ENCODE measurements around the gene POLDIP3.

Gene POLDIP3, protein sequence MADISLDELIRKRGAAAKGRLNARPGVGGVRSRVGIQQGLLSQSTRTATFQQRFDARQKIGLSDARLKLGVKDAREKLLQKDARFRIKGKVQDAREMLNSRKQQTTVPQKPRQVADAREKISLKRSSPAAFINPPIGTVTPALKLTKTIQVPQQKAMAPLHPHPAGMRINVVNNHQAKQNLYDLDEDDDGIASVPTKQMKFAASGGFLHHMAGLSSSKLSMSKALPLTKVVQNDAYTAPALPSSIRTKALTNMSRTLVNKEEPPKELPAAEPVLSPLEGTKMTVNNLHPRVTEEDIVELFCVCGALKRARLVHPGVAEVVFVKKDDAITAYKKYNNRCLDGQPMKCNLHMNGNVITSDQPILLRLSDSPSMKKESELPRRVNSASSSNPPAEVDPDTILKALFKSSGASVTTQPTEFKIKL

DNA sequence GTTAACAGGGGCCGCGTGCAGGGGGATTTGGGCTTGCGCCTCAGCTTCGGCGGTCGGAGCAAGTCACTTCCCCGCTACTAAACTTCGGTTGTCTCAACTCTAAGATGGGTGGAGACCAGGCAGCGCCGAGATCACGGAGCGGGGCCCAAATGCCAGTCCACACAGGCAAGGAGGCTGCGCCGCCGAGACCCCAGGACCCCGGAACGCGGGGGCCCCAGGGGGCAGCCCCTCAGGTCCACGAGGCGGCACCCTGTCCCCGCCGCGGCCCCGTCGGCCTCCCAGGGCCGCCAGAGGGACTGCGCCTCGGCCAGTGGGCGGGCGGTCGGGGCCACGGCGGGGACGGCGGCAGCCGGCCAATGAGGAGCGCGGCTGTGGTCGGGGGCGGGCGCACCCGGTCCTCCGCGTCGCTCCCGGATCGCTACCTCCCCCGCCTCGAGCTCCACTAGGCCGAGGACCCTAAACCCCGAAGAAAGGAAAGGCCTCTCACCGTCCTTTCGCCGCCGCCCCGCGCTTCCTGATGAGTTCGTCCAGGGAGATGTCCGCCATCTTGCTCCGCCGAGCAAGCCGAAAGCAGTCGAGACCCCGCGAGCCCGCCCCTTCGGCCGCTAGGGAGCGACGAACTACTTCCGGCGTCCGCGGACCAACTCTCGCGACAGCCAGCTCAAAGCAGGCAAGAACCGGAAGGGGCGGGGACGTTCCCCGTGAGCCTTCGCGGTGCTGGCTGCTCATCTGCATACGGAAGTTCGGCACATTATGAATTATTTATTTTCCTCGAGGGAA is at the start of gene POLDIP3:
Gene POLDIP3, minus strand, starts transcription at position 572 of the 780 bp plus-strand sequence. Its CDS starts 26 bp downstream, at position 546.
- peak; percentile 99 for DNase-seq (ENCODE audit: low read depth)

DNA sequence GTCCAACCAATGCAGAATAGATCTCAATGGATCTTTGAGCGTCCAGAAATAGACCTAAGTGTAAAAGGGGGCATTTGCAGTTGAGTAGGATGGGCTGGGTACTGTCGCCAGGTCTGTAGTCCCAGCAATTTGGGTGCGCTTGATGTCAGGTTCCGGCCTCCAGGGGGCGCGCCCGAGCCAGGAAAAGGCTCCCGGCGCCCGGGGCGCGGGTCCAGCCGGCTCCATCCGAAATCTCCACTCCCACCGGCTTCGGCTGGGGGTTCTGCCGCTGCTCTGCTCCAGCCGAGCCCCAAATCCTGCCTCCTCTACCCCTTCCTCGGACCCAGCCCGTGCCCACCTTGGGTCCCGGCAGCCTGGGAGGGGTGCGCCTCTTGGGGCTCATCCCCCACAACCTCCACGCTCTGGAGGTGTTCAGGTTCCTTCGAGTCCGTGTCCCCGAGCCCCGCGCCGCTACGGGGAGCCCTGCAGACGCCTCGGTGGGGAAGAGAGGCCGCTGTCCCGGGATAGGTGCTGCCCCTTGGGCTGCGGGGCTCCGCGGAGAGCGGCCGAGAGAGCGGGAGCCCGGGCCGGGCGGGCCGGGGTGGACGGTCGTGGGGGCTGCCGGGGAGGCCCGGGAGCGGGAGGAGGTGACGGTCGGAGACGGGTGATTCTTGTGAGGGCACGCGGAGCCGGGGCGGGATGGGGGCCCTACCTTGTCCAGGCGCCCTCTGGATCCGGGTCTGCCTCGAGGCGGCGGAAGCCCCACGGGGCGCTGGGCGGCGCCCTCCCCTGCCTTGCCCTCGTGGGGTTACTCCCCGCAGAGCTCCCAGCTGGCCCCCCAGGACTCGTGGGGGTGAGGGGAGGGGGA is 47.5 kb upstream of the POLDIP3 start:
- DNase-seq (ENCODE audit: low read depth) = no peak

DNA sequence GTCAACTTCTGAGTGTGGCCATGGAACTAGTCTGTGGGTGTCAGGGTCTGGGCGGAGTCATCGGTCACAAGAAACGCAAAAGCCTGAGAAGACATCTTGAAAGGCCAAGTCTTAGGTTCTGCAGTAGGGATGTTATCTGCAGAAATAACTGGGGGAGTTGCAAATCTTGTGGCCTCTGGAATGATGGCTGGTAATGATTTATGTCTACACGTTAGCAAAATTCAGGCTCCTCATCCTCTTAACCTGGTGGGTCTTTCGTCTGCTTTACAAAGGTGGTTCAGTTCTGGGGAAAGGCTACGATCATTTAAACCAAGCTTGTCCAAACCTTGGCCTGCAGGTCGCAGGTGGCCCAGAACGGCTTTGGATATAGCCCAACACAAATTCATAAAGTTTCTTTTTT is 41.9 kb upstream of the POLDIP3 start:
- no peak for DNase-seq (ENCODE audit: low read depth)

DNA sequence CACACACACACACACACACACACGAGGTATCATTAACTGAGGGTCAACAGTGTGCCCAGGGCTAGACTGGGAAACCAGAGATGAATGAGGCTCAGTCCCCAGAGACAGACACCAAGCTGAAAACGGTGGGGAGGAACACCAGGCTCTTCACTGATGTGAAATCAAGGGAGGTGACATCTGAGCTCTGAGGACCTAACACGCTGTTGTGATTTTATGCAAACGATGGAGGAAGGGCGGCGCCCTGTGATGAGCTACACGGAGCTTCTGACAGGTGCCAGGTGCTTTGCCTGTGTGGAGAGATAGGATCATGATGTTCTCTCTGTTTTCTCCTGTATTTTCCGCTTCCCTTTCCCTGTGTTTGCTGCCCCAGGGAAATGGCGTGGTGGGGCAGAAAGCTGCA is 41.0 kb upstream of the POLDIP3 start:
- no peak for DNase-seq (ENCODE audit: low read depth)

DNA sequence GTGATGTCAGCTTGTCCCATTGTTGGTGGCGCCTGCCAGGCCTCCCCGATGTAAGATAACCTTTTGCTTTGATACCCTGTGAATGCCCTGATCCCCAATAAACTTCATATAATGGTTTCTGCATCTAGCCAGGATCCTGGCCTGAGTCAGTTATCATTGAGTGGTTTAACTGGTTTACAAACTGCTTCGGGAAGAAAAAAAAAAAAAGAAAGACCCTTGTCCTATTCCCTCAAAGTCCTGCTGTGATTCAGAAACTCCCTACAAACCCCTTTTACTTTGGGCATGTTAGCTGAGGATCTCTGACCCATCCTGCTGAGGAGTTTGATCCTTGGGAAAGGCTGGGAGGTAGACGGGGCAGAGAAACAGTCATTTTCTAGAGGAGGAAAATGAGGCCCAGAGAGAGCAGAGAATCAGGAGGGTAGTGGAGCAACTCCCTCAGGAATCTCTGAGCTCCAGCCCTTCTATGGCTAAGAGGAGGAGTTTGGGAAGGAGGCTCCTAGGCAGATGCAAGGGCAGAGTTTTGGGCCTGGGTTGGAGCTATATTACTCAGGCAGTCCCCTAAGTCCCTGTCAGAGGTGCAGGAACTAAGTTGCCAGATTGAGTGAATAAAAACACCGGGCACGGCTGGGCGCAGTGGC is 39.9 kb upstream of the POLDIP3 start:
- DNase-seq (ENCODE audit: low read depth) = no peak

DNA sequence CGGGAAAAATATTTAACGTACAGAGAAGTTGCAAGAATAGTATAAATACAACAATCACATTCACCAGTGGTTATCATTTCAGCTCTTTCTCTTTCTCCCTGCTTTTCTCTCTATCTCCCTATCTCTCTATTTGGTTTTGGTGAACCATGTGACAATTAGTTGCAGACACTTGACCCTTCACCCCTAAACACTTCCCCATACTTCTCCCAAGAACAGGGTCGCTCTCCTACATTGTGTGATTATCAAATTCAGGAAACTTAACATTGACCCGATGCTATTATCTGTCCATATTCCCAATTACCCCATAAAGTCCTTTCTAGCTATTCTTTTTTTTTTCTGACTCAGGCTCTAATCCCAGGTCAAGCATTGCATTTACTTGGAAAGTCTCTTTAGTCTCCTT is 39.3 kb upstream of the POLDIP3 start:
- no peak for DNase-seq (ENCODE audit: low read depth)

DNA sequence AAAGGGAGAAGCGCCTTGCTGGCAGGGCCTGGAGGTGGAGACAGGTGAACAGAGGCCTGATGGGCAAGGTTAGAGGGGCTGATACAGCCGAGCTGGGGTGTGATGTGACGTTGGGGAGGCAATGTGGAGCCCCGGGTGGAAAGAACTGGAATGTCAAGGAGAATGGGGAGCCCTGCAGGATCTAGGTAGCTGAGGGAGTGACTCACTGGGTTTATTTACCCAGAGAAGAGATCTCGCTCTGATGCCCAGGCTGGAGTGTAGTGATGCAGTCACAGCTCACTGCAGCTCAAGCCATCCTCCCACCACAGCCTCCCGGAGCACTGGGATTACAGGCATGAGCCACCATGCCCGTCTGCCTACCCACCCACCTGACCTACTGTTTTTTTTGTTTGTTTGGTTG is 36.5 kb upstream of the POLDIP3 start:
- no peak for DNase-seq (ENCODE audit: low read depth)

DNA sequence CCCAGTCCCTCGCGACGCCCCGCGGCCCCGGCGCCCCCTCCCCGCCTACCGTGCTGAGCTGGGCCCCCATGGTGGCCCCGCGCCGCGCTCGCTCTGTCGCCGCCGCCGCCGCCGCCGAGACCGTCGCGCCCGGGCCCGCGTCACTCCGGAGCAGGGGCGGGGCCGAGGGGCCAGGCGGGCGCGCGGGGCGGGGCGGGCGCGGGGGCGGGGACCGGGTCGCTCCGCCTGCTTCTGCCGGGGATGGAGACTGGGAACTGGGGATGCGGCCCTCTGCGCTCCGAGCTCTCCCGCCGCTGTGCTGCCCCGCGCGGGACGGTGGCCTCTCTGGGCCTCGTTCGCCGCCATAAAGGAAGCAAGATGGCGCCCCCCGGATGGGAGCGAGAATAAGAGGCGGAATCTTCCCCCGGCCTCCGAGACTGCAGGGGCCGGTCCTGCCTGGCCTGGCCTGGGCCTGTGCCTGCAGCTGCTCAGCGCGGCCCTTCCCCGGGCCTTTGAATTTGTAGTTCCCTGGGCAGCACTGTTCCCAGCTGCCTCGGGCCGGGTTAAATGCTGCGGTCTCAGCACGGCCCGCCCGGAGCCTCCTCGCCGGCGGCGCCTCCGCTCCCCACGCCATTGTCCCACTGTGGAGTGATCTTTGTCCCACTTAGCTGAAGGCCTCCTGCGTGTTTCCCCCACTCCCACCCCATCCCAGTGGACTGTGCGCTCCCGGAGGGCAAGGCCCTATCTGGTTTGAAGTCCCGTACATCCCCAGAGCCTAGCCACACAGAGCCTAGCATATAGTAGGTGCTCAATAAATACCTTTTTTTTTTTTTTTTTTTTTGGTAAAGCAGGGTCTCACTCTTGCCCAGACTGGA is 34.8 kb upstream of the POLDIP3 start, which contains the start of gene CYB5R3:
Gene CYB5R3, minus strand, starts transcription at position 147 of the 854 bp plus-strand sequence. Its CDS starts 77 bp downstream, at position 70.
- DNase-seq (ENCODE audit: low read depth) = peak; percentile 57

DNA sequence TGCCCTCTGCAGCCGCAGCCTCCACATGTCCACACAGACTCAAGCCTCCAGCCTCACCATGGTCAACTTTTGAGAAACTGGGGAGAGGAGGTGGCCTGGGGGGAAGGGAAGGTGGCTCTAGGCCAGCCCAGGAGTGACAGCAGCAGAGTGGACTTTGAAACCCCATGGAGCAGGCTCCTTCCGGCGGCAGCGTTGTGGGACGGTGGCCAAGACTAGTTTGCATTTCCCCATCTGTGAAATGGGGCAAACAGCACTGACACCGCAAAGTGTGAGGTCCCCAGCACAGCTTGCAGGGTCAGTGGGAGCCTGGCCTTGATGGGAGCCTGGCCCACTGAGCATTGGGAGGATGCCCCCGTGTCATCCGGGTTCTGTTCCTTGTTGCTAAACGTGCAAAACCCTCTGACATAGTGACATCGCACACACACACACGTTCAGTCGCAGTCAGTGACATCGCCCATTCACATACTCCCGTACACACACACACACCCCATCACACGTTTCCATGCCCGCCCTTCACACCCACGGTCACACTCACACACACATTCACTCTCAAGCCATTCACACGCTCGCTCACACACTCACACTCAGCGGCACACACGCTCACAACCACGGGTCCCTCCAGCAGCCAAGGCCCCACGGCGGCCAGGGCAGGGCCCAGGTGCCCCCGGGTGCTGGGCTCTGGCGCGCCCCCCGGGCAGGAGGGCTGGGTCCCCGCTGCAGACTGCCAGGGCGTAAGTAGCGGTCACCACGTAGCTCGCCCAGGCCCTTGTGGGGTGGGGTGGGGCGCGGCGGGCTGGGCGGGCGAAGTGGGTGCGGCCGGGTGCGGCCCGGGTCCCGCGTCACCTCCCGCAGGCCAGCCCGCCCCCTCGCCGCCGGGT is 33.9 kb upstream of the POLDIP3 start:
- no peak for DNase-seq (ENCODE audit: low read depth)

DNA sequence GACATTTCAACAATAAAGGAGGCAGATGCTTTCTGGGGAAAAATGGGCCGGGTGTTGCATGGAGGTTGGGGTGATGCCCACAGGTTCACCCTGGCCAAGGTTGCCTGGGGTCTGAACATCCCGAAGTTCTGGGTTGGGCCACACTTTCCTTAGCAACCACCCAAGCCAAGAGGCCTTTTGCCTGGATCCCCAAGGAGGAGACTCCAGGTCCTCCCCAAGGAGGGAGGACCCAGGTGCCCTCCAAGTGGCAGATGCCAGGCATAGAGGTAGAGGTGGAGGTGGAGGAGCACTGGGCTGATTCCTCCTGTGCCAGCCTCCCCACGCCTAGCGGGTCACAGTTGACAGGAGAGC is 33.3 kb upstream of the POLDIP3 start:
- no peak for DNase-seq (ENCODE audit: low read depth)

DNA sequence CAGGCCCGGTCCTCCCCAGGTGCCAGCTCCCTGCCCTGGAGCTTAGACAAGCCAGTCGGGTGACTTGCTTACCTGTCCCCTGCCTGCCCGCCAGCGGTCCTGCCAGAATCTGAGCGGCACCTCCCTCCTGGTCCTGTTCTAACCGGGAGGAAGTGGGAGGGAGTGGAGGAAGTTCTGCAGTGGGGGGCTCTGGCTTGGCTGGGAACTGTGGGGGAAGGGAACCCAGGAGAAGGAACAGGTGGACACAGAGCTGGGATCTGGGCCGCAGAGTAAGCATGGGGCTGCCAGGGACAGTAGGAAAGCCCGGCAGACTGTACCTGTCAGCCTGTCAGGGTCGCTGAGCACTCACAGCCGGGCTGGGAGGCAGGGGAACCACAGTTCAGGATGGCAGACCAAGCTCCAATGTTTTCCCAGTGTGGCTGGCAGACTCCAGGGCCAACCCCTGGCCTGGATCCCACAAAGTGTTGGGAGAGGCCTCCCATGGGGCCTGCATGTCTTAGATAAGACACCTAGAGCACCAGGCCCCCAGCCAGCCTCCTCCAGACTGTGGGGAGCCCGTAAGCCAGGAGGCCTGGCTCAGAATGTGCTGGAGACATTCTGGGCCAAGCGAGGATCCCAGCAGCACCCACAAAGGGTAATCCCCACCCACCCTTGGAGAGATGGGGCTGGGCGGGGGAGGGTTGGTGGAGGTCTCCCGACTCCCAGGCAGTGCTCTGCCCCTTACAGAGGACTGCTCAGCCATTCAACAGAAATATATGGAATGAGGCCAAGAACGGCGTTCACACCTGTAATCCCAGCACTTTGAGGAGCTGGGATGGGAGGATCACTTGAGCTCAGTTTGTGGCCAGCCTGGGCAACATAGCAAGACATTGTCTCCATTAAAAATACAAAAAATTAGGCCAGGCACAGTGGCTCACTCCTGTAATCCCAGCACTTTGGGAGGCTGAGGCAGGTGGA is 32.2 kb upstream of the POLDIP3 start:
- no peak for DNase-seq (ENCODE audit: low read depth)

DNA sequence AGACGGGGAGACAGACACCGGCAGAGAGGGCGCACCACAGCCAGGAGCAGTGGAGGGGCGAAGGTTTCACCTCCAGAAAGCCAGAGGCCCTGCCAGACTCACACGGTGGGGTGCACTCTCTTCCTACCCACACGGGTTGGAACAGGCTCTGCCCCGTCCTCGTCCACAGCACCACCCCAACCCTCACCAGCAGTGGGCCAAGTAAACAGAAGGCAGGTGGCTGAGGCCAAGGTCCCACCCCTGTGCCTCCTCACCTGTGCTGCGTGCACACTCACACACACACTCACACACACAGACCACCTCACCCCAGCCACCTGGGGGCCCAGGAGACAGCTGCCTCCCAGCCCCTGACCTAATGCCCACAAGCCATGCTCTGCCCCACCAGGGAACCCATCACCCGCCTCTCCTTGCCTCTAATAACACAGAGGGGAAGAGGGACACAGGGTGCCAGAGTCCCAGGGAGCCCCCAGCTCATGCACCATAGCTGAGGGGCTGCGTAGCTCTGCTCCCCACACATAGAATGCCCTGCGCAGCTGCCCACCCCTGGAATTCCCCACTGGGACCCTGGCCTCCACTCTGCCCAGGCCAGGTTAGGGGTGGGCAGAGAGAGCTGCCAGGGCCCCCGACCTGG is 31.4 kb upstream of the POLDIP3 start:
- no peak for DNase-seq (ENCODE audit: low read depth)

DNA sequence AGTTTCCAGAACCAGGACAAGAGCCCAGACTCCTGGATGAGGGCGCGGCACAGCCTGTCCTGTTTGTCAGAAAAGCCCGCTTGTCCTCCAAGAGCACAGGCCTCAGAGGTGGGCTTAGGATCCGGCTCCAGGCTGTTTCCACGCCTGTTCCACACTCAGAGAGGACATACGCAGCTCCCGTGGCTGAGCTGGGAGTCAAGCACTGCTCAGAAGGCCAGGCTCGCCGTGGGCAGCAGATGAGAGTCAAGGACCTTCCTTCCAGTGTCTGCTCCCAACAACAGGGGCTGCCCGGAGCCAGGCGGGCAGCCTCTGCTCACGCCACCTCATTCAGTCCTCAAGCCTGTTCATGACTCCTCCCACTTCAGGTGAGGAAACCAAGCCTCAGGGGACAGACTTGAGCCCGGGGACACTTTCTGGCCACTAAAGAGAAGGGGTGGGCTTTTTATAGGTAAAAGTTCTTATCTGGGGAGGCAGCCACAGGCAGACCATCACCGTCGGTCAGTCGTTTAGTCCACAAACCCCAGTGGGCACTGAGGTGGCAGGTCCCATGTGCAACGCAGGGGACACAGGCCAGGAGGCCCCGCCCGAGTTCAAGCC is 30.8 kb upstream of the POLDIP3 start:
- DNase-seq (ENCODE audit: low read depth) = no peak

DNA sequence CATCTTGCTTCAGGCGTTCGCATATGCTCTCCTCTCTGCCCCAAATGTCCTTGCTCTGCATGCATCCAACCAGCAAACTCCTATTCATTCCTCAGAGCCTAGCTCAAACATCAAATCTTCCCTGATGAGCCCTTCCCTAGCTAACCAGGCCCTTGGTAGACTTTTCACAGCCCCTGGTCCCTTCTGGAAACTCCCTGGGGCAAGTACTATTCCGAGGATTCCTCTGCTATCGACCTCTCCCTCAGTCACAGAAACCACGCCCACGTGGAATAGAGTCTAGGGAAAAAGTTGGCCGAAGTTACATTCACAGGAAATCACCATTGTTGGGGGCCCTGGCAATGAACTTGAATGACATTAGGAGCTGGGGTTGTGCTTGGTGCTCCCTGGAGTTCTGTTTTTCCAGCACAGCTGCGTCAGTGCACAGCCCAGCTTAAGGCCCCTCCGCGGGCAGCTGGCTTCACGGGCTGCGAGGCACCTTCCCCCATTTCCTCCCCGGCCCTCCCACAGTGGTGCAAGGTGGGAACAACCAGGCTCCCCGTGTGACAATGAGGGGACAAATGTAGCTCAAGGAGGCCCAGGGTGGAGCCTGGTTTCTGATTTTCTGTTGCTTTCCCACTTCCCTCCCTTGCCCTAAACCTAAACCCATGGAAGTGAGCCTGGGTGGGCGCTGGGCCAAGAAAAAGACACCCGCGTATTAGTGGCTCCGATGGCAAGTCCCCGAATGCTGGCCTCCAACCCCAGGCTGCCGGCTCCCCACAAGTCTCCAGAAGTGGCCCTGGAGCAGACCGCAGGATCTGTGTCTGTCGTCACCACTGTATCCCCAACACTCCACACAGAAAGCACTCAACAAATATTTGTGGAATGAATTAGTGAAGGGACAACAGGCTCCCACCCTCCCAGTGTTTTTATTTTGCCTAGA is 30.0 kb upstream of the POLDIP3 start:
- no peak for DNase-seq (ENCODE audit: low read depth)

DNA sequence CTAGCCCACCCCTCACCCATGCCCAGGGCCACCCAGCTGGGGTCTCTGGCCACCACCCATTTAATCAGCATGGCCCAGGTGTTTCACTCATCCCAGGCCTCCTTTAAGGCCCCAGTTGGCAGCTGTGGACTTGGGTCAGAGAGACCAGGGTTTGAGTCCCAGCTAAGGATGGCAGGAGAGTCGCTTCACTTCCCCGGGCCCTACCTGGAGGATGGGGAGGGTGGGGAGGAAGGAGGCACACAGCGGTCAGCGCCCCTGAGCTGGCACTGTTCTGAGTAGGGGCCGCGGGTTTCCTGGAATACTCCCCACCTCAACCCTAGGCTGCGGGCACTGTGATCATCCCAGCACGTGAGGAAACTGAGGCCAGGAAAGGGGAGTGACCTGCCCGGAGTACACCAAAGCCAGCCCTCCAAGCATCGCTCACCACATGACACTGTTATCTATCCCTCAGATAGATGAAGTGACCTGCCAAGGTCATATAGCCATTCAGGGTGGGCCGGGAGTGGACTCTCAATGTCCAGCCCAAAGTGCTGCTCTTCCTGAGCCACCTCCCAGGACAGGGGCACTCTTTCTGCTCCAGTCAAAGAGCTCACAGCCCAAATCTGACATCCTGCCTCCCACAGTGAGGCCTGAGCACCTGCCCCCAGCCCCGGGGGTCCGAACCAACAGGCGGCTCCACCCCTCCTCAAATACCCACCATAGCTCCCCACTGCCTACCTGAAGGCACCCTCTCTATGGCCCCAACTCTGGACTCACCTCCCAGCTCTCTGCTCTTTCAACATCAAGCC is 29.1 kb upstream of the POLDIP3 start:
- no peak for DNase-seq (ENCODE audit: low read depth)
